ENCODE measurements around the gene DST.

DNA sequence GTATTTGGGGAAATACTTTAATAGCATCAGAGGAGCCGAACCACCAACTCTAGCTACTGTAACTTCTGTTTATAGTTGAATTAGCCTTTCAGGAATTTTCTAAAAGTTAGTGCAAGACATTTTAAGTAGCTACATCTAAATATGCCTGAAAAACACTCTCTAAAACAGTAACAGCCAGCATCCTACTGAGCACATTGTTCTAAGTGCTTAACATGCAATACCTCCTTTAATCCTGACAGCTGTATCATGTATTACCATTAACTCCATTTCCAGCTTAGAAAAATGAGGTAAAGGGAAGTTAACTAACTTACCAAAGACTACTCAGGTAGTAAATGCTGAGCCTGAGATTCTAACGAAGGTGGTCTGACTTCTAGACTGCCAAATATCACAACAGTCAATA is 120.7 kb downstream of the DST start:
- TF ChIP-seq, protein P1, sequence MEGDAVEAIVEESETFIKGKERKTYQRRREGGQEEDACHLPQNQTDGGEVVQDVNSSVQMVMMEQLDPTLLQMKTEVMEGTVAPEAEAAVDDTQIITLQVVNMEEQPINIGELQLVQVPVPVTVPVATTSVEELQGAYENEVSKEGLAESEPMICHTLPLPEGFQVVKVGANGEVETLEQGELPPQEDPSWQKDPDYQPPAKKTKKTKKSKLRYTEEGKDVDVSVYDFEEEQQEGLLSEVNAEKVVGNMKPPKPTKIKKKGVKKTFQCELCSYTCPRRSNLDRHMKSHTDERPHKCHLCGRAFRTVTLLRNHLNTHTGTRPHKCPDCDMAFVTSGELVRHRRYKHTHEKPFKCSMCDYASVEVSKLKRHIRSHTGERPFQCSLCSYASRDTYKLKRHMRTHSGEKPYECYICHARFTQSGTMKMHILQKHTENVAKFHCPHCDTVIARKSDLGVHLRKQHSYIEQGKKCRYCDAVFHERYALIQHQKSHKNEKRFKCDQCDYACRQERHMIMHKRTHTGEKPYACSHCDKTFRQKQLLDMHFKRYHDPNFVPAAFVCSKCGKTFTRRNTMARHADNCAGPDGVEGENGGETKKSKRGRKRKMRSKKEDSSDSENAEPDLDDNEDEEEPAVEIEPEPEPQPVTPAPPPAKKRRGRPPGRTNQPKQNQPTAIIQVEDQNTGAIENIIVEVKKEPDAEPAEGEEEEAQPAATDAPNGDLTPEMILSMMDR (IDR thresholded peaks at IDR 0.05; ENCODE audit: poor library complexity) = no peak
- no peak for TF ChIP-seq EZH2 (IDR thresholded peaks at IDR 0.05; ENCODE audit: borderline replicate concordance)

Measured in hepatocyte (in vitro differentiated cells).